22Rv1 (cell line): ENCODE data around the gene ABCA4.

Experiments
- ZFX ChIP-seq: fragments of 450-650 bp; IDR thresholded peaks from 2 replicates; pipeline ENCODE4 v1.6.1; 2017; ENCODE audit warnings: antibody characterized with exemption, borderline replicate concordance
- TF ChIP-seq, protein P1 (sequence below): fragments of 450-650 bp; IDR thresholded peaks from 2 replicates; pipeline ENCODE4 v1.5.1; 2017; ENCODE audit warnings: mild to moderate bottlenecking

DNA sequence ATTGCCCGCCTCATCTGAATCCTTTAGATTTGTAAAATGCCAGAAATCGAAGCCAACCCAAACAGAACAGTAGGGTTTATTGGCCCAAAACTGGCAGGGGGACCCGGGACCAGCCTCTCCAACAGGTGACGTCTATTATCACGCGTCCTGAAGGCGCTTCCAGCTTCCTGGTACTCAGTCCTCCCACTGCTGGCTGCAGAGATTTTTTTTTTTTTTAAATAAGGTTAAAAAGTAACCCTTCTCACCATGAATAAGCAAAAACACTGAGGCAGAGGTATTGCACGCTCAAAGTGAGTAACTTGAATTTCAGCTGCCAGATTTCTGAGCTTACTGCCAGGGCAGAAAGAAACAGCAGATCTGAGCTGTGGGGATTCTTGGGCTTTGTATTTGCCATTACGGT is 157.4 kb downstream of the ABCA4 start:
- TF ChIP-seq, protein P1, sequence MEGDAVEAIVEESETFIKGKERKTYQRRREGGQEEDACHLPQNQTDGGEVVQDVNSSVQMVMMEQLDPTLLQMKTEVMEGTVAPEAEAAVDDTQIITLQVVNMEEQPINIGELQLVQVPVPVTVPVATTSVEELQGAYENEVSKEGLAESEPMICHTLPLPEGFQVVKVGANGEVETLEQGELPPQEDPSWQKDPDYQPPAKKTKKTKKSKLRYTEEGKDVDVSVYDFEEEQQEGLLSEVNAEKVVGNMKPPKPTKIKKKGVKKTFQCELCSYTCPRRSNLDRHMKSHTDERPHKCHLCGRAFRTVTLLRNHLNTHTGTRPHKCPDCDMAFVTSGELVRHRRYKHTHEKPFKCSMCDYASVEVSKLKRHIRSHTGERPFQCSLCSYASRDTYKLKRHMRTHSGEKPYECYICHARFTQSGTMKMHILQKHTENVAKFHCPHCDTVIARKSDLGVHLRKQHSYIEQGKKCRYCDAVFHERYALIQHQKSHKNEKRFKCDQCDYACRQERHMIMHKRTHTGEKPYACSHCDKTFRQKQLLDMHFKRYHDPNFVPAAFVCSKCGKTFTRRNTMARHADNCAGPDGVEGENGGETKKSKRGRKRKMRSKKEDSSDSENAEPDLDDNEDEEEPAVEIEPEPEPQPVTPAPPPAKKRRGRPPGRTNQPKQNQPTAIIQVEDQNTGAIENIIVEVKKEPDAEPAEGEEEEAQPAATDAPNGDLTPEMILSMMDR, result no peak
- no peak for TF ChIP-seq ZFX
